Measurements from ENCODE around the gene FUT2.

FUT2 gene

DNA sequence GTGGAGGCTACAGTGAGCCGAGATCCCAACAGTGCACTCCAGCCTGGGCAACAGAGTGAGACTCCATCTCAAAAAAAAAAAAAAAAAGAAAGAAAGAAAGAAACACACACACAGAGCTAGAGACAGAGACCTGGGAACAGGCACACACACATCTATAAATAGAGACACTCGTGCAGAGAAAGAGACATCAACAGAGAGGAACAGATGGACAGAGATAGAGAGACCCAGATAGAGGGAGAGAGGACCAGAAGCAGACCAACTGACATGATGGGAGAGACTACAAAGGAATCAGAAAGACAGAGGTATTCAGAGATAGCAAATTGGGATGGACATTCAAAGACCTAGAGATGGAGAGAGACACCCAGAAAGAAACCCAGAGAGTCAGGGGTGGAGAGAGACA lies 47.6 kb upstream of the FUT2 start:
- no peak overlapping the region for H3K27ac ChIP-seq (ENCODE audit: low read depth, low read length)
- H3K9me3 ChIP-seq (ENCODE audit: insufficient read depth, low read length) = no peaks in the 10 kb centered on the region
- no peak overlapping the region for H3K4me2 ChIP-seq (ENCODE audit: low read depth, low read length, poor library complexity, severe bottlenecking)
- H3K36me3 ChIP-seq (ENCODE audit: low read length) = no peaks in the 10 kb centered on the region
- H3K4me3 ChIP-seq (ENCODE audit: insufficient read depth, low read length, poor library complexity, severe bottlenecking) = no peak overlapping the region
- H3K9ac ChIP-seq (ENCODE audit: low read length) = no peak overlapping the region
- no peaks in the 10 kb centered on the region for H3K27me3 ChIP-seq (ENCODE audit: low read length)
- no peaks in the 10 kb centered on the region for H3F3A ChIP-seq (ENCODE audit: insufficient read depth)
- H4K20me1 ChIP-seq (ENCODE audit: low read depth, low read length) = no peaks in the 10 kb centered on the region
- no peaks in the 10 kb centered on the region for H3K9me2 ChIP-seq (replicated peaks; ENCODE audit: insufficient read depth, low read length)
- H3K79me2 ChIP-seq (ENCODE audit: insufficient read depth, low read length) = no peaks in the 10 kb centered on the region
- TF ChIP-seq EZH2phosphoT487 (conservative IDR thresholded peaks at IDR 0.05; ENCODE audit: low read length) = no peak
- TF ChIP-seq, protein P1, sequence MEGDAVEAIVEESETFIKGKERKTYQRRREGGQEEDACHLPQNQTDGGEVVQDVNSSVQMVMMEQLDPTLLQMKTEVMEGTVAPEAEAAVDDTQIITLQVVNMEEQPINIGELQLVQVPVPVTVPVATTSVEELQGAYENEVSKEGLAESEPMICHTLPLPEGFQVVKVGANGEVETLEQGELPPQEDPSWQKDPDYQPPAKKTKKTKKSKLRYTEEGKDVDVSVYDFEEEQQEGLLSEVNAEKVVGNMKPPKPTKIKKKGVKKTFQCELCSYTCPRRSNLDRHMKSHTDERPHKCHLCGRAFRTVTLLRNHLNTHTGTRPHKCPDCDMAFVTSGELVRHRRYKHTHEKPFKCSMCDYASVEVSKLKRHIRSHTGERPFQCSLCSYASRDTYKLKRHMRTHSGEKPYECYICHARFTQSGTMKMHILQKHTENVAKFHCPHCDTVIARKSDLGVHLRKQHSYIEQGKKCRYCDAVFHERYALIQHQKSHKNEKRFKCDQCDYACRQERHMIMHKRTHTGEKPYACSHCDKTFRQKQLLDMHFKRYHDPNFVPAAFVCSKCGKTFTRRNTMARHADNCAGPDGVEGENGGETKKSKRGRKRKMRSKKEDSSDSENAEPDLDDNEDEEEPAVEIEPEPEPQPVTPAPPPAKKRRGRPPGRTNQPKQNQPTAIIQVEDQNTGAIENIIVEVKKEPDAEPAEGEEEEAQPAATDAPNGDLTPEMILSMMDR (IDR thresholded peaks at IDR 0.05; ENCODE audit: insufficient read depth, low read length, poor library complexity, severe bottlenecking) = no peak
- no peak overlapping the region for H2AFZ ChIP-seq (ENCODE audit: low read depth, low read length, severe bottlenecking)

DNA sequence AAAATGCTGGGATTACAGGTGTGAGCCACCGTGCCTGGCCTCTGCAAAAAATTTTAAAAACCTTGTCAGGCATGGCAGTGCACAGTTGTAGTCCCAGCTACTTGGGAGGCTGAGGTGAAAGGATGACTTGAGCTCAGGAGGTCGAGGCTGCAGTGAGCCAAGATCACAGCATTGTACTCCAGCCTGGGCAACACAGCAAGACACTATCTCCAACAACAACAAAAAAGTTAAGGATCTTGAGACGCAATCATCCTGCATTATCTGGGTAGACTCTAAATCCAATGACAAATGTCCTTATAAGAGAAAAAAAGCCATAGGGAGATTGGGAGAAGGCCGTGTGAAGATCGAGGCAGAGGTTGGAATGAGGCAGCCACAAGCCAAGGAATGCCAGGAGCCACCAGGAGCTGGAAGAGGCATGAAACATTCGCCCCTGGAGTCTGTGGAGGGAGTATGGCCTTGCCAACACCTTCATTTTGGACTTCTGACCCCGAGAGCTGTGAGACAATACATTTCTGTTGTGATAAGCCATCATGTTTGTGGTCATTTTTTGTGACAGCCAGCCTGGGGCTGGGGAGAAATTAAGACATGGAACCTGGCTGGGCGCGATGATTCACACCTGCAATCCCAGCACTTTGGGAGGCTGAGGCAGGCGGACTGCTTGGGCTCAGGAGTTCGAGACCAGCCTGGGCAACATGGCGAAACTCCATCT lies 44.6 kb upstream of the FUT2 start:
- Histone ChIP-seq H3K79me2 (ENCODE audit: insufficient read depth, low read length) (no peaks in the 10 kb centered on the region), H3K9ac (ENCODE audit: low read length) (no peak overlapping the region), H3K4me3 (ENCODE audit: insufficient read depth, low read length, poor library complexity, severe bottlenecking) (no peak overlapping the region), H3K27me3 (ENCODE audit: low read length) (no peaks in the 10 kb centered on the region), H3K27ac (ENCODE audit: low read depth, low read length) (no peak overlapping the region), H3K4me2 (ENCODE audit: low read depth, low read length, poor library complexity, severe bottlenecking) (no peak overlapping the region), H2AFZ (ENCODE audit: low read depth, low read length, severe bottlenecking) (no peak overlapping the region), H4K20me1 (ENCODE audit: low read depth, low read length) (no peaks in the 10 kb centered on the region), H3K36me3 (ENCODE audit: low read length) (no peaks in the 10 kb centered on the region), H3K9me3 (ENCODE audit: insufficient read depth, low read length) (no peaks in the 10 kb centered on the region), H3F3A (ENCODE audit: insufficient read depth) (no peaks in the 10 kb centered on the region), H3K9me2 (replicated peaks; ENCODE audit: insufficient read depth, low read length) (no peaks in the 10 kb centered on the region)
- TF ChIP-seq, protein P1 (IDR thresholded peaks at IDR 0.05; ENCODE audit: insufficient read depth, low read length, poor library complexity, severe bottlenecking) = no peak
- TF ChIP-seq EZH2phosphoT487 (conservative IDR thresholded peaks at IDR 0.05; ENCODE audit: low read length) = no peak

DNA sequence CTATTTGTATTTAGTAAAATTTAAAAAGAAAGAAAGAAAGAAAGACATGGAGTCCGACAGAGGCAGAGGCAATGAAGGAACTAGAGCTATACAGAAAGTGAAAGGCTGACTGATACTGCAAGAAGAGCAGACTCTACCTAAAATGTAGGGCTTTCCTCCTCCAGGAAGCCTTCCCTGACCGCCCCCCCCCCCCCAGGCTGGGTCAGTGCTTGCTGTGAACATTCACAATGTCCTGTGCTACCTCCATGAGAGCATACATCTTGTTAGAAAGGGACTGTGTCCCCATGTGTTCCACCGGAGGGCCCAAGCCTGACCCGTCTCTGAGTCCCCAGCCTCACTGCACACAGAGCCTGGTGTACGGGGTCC lies 44.1 kb upstream of the FUT2 start:
- Histone ChIP-seq H3K9ac (ENCODE audit: low read length) (no peak overlapping the region), H3K27ac (ENCODE audit: low read depth, low read length) (no peak overlapping the region), H3K79me2 (ENCODE audit: insufficient read depth, low read length) (no peaks in the 10 kb centered on the region), H3K4me2 (ENCODE audit: low read depth, low read length, poor library complexity, severe bottlenecking) (no peak overlapping the region), H4K20me1 (ENCODE audit: low read depth, low read length) (no peaks in the 10 kb centered on the region), H3K9me3 (ENCODE audit: insufficient read depth, low read length) (no peaks in the 10 kb centered on the region), H3K4me3 (ENCODE audit: insufficient read depth, low read length, poor library complexity, severe bottlenecking) (no peak overlapping the region), H3F3A (ENCODE audit: insufficient read depth) (no peaks in the 10 kb centered on the region), H3K36me3 (ENCODE audit: low read length) (no peaks in the 10 kb centered on the region), H3K27me3 (ENCODE audit: low read length) (no peaks in the 10 kb centered on the region), H2AFZ (ENCODE audit: low read depth, low read length, severe bottlenecking) (no peak overlapping the region), H3K9me2 (replicated peaks; ENCODE audit: insufficient read depth, low read length) (no peaks in the 10 kb centered on the region)
- TF ChIP-seq, protein P1 (IDR thresholded peaks at IDR 0.05; ENCODE audit: insufficient read depth, low read length, poor library complexity, severe bottlenecking) = no peak
- no peak for TF ChIP-seq EZH2phosphoT487 (conservative IDR thresholded peaks at IDR 0.05; ENCODE audit: low read length)
